ENCODE results near the gene INO80B.

GRCh38 chr2:74421221-74421870 lies 33.5 kb upstream of the INO80B start, which contains the start of the genes C2orf81 and WDR54:
- TF ChIP-seq CTCF (IDR thresholded peaks at IDR 0.05; ENCODE audit: borderline replicate concordance, extremely low read depth, low read length, poor library complexity, severe bottlenecking) (no peak), EZH2 (IDR thresholded peaks at IDR 0.05; ENCODE audit: borderline replicate concordance, low read depth, low read length, severe bottlenecking) (no peak)

Measured in DND-41 (cell line).